ENCODE measurements around the gene CEP162. TPM values are rescaled to one million over a fixed set of nuclear protein-coding genes. Genes with fewer than 3 reads are reported as not detected.

CEP162 gene
- total RNA-seq, 1 donor from 2014 or later = 11.7 TPM

- intact Hi-C loops (cut with DNase I) = no loop called here
- no peaks in the 10 kb centered on the region for H3K4me1 ChIP-seq
- H3K36me3 ChIP-seq = peaks cover 0 to 4% of the 10 kb centered on the region in 2 donors
- H3K9me3 ChIP-seq = no peaks in the 10 kb centered on the region
- no peak overlapping the region for H3K4me3 ChIP-seq
- TF ChIP-seq CTCF (IDR thresholded peaks at IDR 0.05) = no peak
- no peak for DNase-seq (ENCODE audit: low spot score in 2 of 2)
- H3K27me3 ChIP-seq = no peaks in the 10 kb centered on the region
- no peak overlapping the region for H3K27ac ChIP-seq
These were observed 85.9 kb downstream of the CEP162 start for GRCh38 chr6:84141521-84141920.

GRCh38 chr6:84139311-84139710 lies 88.1 kb downstream of the CEP162 start:
- no peaks in the 10 kb centered on the region for H3K27me3 ChIP-seq
- intact Hi-C loops (cut with DNase I) = no loop called here
- DNase-seq (ENCODE audit: low spot score in 2 of 2) = no peak
- no peak overlapping the region for H3K27ac ChIP-seq
- no peaks in the 10 kb centered on the region for H3K4me1 ChIP-seq
- no peak overlapping the region for H3K4me3 ChIP-seq
- H3K9me3 ChIP-seq = no peaks in the 10 kb centered on the region
- peaks cover 4 to 13% of the 10 kb centered on the region in 2 donors for H3K36me3 ChIP-seq
- no peak for TF ChIP-seq CTCF (IDR thresholded peaks at IDR 0.05)

GRCh38 chr6:84137989-84138575 lies 89.4 kb downstream of the CEP162 start:
- H3K4me1 ChIP-seq = no peaks in the 10 kb centered on the region
- intact Hi-C loops (cut with DNase I) = no loop called here
- no peak for TF ChIP-seq CTCF (IDR thresholded peaks at IDR 0.05)
- DNase-seq (ENCODE audit: low spot score in 2 of 2) = no peak
- no peaks in the 10 kb centered on the region for H3K27me3 ChIP-seq
- no peak overlapping the region for H3K4me3 ChIP-seq
- H3K27ac ChIP-seq = no peak overlapping the region
- no peaks in the 10 kb centered on the region for H3K9me3 ChIP-seq
- H3K36me3 ChIP-seq = peaks cover 4 to 16% of the 10 kb centered on the region in 2 donors

GRCh38 chr6:84137051-84137375 lies 90.4 kb downstream of the CEP162 start:
- H3K36me3 ChIP-seq = peaks cover 4 to 16% of the 10 kb centered on the region in 2 donors

GRCh38 chr6:84136364-84137050 lies 90.9 kb downstream of the CEP162 start:
- Histone ChIP-seq H3K4me3 (no peak overlapping the region), H3K36me3 (peaks cover 4 to 16% of the 10 kb centered on the region in 2 donors), H3K9me3 (no peaks in the 10 kb centered on the region), H3K27me3 (no peaks in the 10 kb centered on the region), H3K4me1 (no peaks in the 10 kb centered on the region), H3K27ac (no peak overlapping the region)
- no peak for DNase-seq (ENCODE audit: low spot score in 2 of 2)
- intact Hi-C loops (cut with DNase I) = no loop called here
- TF ChIP-seq CTCF (IDR thresholded peaks at IDR 0.05) = no peak

More at GRCh38 chr6:84137051-84137375, 90.4 kb downstream of the CEP162 start:
- Histone ChIP-seq H3K4me3 (no peak overlapping the region), H3K27me3 (no peaks in the 10 kb centered on the region), H3K9me3 (no peaks in the 10 kb centered on the region), H3K4me1 (no peaks in the 10 kb centered on the region), H3K27ac (no peak overlapping the region)
- intact Hi-C loops (cut with DNase I) = no loop called here
- DNase-seq (ENCODE audit: low spot score in 2 of 2) = no peak
- no peak for TF ChIP-seq CTCF (IDR thresholded peaks at IDR 0.05)

Data from ascending aorta (tissue), 2 donors.